Right renal cortex interstitium (tissue), 3 donors: ENCODE data around the gene FGFRL1. TPM values are rescaled to one million over a fixed set of nuclear protein-coding genes. Genes with fewer than 3 reads are reported as not detected.

Experiments used
- DNase-seq, 3 donors: peaks; one replicate each; pipeline ENCODE4 v3.0.0-alpha.2; 2013; ENCODE audit warnings: low read depth in 3 of 3, low spot score in 2 of 3
- polyA plus RNA-seq, 3 donors: library from polyadenylated mRNA; unstranded; fragments of 120-200 nt; gene quantifications; one replicate each; pipeline ENCODE4 v1.2.1, GENCODE V29; 2013; ENCODE audit not compliant: insufficient read length in 3 of 3

The FGFRL1 gene
- polyA plus RNA-seq, 3 donors: 33.4 to 41.1 (median 36.0) TPM

- no peak for DNase-seq
Measured at GRCh38 chr4:1004071-1004418, 7.4 kb upstream of the FGFRL1 start.

DNA sequence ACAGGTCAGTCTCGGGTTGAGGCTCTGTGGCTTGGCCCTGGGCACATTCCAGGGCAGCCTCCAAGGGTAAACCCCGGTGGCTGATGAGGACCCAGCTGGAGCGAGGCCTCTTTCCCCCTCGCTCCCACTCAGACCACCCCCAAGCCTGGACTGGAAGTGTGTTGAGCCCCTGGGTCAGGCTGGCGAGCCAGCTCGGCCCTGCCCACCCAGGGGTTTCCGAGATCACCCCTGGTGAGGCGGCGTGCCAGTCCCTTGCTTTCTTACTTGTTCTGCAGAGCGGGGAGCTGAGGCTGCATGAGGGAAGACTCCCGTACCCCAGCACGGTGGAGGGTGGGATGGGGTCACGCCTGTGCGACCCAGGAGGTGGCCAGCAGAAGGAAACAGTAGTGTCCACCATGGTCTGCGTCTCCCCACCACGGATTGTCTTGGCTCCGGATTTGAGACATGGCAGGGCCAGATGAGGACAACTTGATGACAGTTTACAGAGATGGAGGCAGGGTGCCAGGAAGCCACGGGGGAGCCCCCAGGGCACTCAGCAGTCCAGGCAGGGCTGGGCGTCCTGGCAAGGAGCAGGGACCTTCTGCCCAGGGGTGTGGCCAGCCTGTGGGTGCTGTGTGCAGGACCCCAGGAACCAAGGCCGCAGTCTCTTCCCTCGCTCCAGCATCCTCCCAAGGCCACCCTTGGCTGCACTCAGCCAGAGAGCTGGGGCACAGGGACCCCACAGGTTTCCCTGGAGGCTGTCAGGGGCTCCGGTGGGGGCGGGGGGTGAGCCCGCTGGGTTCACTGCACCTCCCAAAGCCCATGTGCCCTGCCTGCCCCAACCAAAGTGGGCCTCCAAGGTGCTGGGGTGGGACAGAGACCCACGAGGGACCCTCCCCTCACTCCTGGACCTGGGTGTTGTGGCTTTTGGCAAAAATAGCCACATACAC is 6.6 kb upstream of the FGFRL1 start:
- no peak for DNase-seq

- no peak for DNase-seq
Measured at GRCh38 chr4:1006856-1007255, 4.6 kb upstream of the FGFRL1 start.

DNA sequence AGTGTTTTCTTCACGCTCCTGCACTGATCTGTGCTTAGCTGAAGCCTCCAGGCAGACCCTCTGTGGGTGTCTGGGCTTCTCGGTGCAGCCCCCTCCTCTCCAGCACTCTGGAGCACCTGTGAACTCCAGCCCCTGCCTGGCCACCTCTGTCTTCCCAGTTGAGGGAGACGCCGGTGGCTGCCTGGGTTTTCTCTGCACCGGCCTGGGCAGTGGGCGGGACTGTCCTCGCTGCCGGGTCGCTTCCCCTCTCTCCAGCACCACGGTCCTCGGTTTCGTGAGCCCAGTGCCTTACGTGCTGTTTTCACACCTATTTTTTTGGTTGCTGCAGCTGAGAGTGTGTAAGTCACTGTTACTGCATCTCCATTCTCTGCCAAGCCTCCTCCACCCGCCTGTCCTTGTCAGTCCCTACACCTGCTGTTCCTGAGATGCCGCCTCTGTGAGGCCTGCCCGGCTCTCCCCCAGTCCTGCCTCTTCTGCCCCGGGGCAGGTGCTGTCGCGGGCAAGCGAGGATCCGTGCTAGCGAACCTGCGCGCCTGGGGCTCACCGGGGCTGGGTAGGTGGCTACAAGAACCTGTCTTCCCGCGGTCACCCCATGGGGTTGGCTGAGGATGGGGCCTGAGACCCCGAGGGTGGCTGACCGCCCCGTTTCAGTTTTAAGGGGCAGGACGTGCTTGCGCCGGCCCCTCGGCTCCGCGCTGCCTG is 2.4 kb upstream of the FGFRL1 start:
- no peak for DNase-seq

DNA sequence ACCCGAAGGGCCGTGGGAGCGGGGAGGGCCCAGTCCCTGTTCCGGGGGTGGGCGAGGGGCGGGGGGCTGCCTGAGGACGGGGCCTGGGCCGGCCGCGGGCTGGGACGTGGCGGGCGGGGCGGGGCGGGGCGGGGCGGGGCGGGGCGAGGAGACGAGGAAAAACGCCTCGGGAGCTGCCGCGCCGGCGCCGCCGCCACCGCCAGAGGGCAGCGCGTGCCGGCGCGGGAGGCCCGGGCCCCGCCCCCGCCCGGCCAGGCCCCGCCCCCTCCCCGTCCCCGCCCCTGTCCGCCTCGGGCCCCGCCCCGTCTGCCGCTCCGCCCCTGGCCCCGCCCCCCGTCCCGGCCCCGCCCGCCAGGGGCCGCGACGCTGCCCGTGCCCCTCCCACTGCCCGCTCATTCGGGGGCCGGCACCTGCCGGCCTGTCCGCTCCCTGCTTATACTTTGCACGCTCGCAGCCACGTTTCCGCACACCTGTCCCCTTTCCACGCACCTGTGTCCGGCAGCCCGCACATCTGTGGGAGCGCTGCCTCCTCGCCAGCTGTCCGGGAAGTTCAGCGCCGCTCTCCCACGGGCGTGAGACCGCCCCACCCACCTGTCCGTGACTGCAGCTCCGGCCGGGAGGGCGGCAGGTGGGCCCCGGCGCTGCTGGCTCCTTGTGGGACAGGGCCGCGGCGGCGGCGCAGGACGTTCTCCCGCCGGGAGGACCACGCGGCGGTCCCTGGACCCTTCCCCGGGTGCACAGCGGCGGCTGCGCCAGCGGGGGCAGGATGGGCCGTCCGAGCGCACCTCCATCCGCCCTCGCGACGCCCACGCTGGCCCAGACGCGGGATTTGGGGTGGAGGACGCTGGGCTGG is 1.7 kb upstream of the FGFRL1 start:
- DNase-seq: no peak

- no peak for DNase-seq
Measured at GRCh38 chr4:1010395-1011021, 918 bp upstream of the FGFRL1 start.

DNA sequence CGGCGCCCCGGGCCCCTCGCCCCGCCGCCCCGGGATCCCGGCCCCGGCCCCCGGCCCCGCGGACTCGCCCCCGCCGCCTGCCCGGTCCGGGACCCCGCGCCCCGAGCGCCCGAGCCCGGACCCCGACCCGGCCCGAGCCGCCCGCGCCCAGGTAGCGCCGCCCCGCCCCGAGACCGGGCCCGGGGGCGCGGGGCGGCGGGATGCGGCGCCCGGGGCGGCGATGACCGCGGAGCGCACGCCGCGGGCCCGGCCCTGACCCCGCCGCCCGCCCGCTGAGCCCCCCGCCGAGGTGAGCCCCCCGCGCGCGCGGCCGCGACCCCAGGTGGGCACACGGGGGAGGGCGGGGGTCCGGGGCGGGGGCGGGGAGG is 224 bp downstream of the FGFRL1 start:
- DNase-seq: no peak

- DNase-seq: no peak
Measured at GRCh38 chr4:1012034-1012739, 761 bp downstream of the FGFRL1 start.

- no peak for DNase-seq
Measured at GRCh38 chr4:1013225-1014073, 2.0 kb downstream of the FGFRL1 start.

DNA sequence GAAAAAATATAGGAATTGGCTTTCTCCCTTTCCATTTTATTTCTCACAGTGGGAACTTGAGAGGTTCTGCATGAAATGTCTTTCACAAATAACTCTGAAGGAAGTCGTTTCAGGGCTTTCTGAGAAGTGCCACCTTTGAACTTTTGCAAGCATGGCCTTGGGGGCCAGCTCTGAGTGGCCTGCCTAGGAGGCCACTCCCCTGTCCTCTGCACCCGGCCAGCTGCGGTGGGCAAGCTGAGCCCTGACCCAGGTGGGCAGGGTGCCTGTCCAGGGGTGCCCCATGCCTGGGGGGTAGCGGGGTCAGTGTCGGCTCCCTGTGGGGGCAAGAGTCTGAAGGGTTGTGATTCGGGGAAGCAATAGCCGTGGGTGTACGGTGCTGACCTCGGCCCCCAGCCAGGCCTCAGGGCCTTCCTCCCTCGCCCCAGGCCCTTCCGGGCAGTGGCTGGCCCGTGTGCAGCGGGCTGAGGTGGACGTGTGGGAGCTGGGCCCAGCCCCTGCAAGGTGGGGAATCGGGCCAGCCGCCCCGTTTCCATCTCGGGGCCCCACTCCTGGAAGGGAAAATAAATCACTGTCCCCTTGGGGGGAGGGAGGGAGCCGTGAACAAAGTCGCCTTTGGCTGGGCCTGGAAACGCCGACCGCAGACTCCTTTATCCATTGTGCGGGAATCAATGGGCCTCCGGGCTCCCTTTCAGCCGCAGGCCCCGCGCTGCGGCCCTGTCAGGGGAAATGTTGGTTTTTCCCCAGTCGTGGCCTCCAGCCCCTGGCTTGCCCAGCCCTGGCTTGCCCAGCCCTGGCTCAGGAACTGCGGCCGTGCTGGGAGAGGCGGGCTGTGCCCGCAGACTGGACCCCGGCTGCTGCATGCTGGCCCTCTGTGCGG is 3.1 kb downstream of the FGFRL1 start:
- no peak for DNase-seq

- DNase-seq: no peak
Measured at GRCh38 chr4:1015179-1015578, 3.8 kb downstream of the FGFRL1 start.

DNA sequence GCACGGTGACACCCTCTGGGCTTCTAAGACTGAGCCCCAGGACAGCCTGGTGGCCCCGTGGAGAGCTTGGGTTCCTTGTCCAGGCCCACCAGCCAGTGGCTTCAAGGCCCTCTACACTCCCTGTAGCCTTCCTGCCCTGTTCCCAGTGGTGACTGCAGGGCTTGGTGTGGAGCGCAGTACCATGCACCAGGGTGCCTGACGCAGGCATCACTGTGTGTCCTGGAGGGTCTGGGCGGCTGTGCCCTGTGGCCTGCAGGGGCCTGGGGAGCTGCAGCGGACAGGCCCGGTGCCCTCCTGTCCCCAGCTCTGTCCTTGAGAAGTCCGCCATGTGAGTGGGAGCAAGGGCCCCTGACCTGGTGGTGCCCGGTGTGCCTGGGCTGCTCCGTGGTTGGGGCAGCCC is 4.3 kb downstream of the FGFRL1 start:
- DNase-seq: no peak

GRCh38 chr4:1017211-1017610 is 5.8 kb downstream of the FGFRL1 start:
- no peak for DNase-seq

DNA sequence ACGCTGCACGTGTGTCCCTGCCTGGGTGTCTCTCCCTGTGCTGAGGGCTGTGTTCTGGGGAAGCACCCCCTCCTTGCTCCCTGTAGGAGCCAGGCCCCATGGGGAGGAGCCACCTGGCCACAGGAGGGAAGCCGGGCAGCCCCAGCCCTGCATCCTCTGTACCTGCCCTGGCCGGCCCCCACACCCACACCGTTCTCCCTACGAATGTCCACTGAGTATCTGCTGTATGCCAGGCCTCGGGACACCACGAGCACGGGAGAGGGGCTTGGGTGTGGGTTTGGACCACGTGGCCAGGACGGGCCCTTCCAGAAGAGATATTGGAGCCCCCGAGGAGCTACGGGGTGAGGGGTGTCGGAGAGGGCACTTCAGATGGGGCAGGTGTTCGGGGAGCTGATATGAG is 6.3 kb downstream of the FGFRL1 start:
- DNase-seq: no peak

- DNase-seq: no peak
Measured at GRCh38 chr4:1018147-1019020, 7.0 kb downstream of the FGFRL1 start.

- no peak for DNase-seq
Measured at GRCh38 chr4:1019320-1019719, 7.9 kb downstream of the FGFRL1 start.

GRCh38 chr4:1019729-1020470 is 8.5 kb downstream of the FGFRL1 start:
- DNase-seq: no peak
